Stimulated activated CD4-positive, alpha-beta T cell treated with anti-CD3 and anti-CD28 coated beads, Interleukin-12 subunit alpha, Interleukin-12 subunit beta, amount 100 ng/mL, for 4 hours (primary cell): ENCODE results near the gene ECE2.

Experiments used
- DNase-seq: peaks from one replicate; pipeline ENCODE4 v3.0.0-alpha.2; 2020

Gene ECE2

GRCh38 chr3:184275961-184276910 lies at the start of gene ECE2:
Gene ECE2, plus strand, starts transcription at chr3:184276022. Its CDS starts 132 bp downstream, at chr3:184276154.
- no peak for DNase-seq

- DNase-seq = peak; percentile 38
Observed at GRCh38 chr3:184227481-184227935, 48.3 kb upstream of the ECE2 start.

GRCh38 chr3:184228376-184229137 lies 47.3 kb upstream of the ECE2 start:
- DNase-seq = no peak

DNA sequence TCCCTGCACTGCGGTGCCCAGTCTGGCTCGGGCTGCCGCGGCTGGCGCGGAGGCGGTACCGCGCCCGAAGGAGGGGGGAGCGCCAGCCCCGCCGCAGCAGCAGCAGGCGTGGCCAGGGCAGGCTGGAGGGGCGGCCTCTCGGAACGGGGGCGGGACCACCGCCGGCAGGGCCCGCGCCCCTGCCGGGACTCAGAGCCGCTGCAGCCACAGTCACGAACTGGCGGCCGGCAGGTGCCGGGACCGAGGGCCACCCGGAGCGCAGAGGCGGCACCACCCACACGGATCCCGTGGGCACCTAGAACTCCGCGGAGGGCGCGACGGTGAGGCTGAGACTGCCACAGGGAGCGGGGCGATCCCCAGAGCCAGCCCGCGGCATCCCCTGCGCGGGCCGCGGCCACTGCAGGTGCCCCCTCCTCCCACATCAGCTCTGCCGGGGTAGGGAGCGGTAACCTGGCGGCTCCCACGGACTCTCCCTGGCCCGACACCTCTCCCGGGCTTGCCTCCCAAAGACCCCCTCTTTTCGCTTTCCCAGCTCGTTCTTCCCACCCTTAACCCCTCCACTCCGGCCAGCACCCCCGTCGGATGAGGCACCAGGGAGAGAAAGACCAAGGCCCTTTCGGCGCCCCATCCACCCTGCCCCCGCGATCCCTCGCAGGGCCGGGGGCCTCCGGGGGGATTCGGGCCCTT lies 46.3 kb upstream of the ECE2 start, which contains the start of gene VWA5B2:
Gene VWA5B2 (plus strand): TSS at position 192 of the 687 bp plus-strand sequence. CDS start 944 bp downstream, outside the sequence.
- DNase-seq = peak; percentile 67

DNA sequence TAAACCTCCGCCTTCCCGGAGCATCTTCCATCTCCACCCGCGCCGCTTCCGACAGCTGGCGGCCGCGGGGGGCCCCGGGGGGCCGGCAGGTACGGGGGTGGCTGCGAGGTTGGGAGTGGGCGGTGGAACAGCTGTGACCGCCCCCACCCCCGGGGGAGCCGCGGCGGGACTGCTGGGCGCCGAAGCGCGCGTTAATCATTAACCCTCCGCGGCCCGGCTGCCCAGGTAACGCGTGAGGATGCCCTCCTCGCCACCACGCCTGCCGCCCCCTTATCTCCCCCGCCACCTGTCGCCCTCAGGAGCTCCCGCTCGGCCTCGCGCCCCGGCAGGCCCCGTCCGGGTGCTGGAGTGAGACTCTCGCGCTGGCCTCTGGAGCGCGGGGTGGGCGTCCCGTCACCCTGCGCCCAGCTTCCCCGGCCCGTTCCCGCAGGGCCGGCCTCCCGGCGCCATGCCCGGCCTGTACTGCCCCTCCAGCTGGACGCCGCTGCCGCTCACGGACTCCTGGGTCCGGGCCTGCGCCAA lies 45.7 kb upstream of the ECE2 start:
- no peak for DNase-seq

GRCh38 chr3:184230603-184231528 lies 45.0 kb upstream of the ECE2 start:
- no peak for DNase-seq

DNA sequence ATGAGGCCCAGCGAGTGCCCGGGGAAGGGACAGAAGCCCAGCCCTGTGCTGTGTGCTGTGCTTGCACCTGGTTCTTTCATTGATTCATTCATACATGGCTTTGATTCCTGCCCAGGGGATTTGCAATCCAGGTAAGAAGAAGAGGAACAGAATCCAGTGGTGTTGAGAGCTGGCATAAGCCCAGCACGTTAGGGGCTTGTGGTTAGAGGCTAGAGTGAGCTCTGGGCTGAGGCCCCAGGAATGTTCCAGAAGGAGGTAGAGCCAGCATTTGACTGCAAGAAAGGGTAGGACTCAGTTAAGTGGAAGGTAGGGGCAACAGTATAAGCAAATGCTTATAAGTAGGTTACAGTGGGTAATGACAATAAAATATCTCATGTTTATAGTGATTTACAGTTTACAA lies 44.2 kb upstream of the ECE2 start:
- DNase-seq = no peak

GRCh38 chr3:184233127-184233843 lies 42.5 kb upstream of the ECE2 start:
- no peak for DNase-seq

GRCh38 chr3:184234224-184234623 lies 41.6 kb upstream of the ECE2 start:
- DNase-seq = no peak

DNA sequence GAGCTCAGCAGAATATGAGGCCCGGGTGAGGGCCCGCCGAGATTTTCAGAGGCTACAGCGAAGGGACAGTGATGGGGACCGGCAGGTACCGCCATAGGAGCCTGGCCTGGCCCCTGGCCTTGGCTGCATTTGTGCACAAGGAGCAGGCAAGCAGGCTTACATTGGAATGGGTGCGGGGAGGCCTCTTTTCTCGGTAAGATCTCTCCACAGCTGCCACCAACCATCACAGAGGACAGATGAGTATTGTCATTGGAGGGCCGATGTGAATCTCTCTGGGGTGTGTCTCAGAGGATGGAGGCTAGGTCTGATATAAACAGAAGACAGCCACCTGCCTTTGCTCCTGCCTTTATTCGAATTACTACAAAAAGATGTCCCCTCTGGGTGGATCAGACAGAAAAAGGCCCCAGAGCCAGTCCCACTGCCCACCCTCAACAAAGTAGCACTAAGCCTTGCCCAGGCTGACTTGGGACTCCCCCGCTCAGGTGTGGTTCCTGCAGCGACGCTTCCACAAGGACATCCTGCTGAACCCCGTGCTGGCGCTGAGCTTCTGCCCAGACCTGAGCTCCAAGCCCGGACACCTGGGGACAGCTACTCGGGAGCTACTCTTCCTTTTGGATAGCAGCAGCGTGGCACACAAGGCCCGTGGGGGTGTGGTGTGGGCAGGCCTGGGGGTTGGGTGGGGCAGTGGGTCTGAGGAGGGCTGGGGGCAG lies 41.0 kb upstream of the ECE2 start:
- no peak for DNase-seq

GRCh38 chr3:184235381-184236032 lies 40.3 kb upstream of the ECE2 start:
- no peak for DNase-seq

GRCh38 chr3:184236033-184236410 lies 39.8 kb upstream of the ECE2 start:
- DNase-seq = no peak

GRCh38 chr3:184236636-184237035 lies 39.2 kb upstream of the ECE2 start:
- DNase-seq = no peak

GRCh38 chr3:184237211-184237610 lies 38.6 kb upstream of the ECE2 start:
- no peak for DNase-seq

DNA sequence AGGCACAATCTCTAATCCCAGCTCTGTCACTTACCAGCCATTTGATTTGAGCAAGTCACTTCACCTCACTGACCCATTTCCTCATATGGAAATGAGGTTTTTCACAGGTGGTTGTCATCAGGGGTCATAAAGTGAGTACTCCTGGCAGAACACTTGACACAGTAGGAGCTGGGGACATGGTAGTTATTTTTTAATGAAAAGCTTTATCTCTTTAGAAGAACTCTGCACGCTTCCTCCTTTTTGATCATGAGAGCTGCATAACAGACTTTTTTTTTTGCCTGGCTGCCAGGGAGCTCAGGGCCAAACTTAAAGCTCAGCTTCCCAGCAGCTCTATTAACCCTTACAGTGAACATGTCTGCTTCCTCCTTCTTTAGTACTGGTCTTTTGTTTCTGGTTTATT lies 38.0 kb upstream of the ECE2 start:
- DNase-seq = no peak

DNA sequence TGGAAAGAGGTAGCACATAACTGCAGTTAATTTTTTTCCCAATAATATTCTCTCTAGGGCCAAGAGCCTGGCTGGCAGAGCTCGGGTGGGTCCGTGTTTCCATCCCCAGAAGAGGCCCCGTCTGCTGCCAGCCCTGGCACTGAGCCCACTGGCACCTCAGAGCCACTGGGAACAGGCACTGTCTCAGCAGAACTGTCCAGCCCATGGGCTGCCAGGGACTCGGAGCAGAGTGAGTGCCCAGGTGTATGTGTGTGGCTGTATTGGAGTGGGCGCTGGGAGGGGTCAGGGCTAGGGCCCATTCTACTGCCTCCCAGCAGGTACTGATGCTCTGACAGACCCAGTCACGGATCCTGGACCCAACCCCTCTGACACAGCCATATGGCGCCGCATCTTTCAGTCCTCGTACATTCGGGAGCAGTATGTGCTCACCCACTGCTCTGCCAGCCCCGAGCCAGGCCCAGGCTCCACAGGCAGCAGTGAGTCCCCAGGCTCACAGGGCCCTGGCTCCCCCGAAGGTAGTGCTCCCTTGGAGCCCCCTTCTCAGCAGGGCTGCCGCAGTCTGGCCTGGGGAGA lies 37.5 kb upstream of the ECE2 start:
- no peak for DNase-seq

DNA sequence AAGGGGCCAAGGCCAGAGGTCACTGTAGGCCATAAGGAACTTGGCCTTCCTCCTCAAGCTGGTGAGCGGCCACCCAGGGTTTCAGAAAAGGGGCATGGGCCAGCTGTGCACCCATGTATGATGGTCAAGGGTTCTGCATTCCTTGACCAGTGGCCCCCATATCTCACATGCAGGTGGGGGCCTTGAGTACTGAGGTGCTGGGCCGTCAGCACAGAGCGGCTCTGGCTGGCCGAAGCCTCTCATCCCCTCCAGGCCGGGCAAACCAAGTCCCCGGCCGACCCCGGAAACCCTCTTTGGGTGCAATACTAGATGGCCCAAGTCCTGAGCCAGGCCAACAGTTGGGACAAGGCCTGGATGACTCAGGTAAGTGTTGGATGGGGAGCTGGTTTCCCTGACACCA lies 36.6 kb upstream of the ECE2 start:
- no peak for DNase-seq

GRCh38 chr3:184239708-184240107 lies 36.1 kb upstream of the ECE2 start:
- DNase-seq = no peak

DNA sequence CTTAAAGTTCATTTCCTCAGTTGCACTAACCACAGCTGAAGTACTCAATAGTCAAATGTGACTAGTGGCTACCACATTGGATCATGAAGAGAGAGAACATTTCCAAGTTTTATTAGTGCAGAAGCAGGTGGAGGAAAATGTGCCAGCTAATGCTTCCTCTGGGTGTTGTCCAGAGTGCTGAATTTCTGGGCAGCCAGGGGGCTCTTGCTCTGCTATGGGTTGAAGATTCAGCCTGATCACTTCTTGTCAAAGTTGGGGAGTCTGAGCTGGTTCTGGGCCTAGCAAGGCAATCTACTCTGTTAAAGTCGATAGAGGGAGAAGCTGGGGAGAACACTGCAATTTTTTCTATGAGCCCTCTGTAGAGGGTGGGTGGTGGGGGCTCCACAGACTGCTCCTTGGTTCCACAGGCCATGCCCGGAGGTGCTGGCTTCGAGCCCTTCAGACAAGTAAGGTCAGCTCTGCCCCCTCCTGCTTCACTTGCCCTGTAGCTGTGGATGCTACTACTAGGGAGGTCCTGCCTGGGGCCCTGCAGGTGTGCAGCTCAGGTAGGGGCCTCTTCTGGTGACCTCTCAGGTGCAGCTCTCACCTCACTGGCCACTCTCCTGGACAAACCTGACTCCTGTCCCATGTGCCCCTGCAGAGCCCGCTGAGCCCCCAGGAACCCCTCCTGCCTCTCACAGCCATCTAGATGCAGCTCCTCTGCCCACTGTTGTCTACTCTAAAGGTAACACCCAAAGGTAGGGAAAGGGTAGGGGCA lies 35.3 kb upstream of the ECE2 start:
- DNase-seq = no peak
